Brain microvascular endothelial cell (primary cell): ENCODE measurements around the gene SPACA5.

Experiments
- DNase-seq: peaks from one replicate; pipeline ENCODE4 v3.0.0-alpha.2; 2020
- H3K27ac ChIP-seq: fragments of 250-450 bp; sonication (Bioruptor Pico); 2 replicates; pipeline ENCODE4 v1.5.1; 2020; ENCODE audit warnings: mild to moderate bottlenecking, moderate library complexity
- H3K27me3 ChIP-seq: fragments of 250-450 bp; sonication (Bioruptor Pico); replicated peaks from 2 replicates; pipeline ENCODE4 v1.5.1; 2020; ENCODE audit warnings: mild to moderate bottlenecking
- H3K36me3 ChIP-seq: fragments of 250-450 bp; sonication (Bioruptor Pico); replicated peaks from 2 replicates; pipeline ENCODE4 v1.5.1; 2020; ENCODE audit warnings: mild to moderate bottlenecking
- H3K4me3 ChIP-seq: 2 replicates; pipeline ENCODE4 v1.5.1; 2011; ENCODE audit warnings: low read depth, mild to moderate bottlenecking, control low read depth, low read length, moderate library complexity
- CTCF ChIP-seq: IDR thresholded peaks from 2 replicates; pipeline ENCODE4 v1.5.1; 2011; ENCODE audit warnings: low read depth, mild to moderate bottlenecking, moderate library complexity, low read length, control low read depth, inconsistent platforms; ENCODE audit errors: missing control alignments
- in situ Hi-C: cut with HindIII; loops from 2 replicates; pipeline ENCODE4 v1.10.0; 2017; ENCODE audit warnings: low sequenced_read_pairs, low pct_ligation_motif_present

SPACA5 gene

GRCh38 chrX:47976254-47977151 is 30.3 kb upstream of the SPACA5 start:
- in situ Hi-C loops, result no loop called here
- no peak overlapping the region for H3K27ac ChIP-seq
- H3K27me3 ChIP-seq, result no peaks in the 10 kb centered on the region
- H3K4me3 ChIP-seq, result no peak overlapping the region
- no peak for DNase-seq
- H3K36me3 ChIP-seq, result peaks cover 13% of the 10 kb centered on the region
- TF ChIP-seq CTCF, result no peak

- no peak overlapping the region for H3K4me3 ChIP-seq
- in situ Hi-C loops, result no loop called here
- TF ChIP-seq CTCF, result no peak
- DNase-seq, result peak; percentile 25
- no peak overlapping the region for H3K27ac ChIP-seq
- no peaks in the 10 kb centered on the region for H3K36me3 ChIP-seq
- H3K27me3 ChIP-seq, result no peaks in the 10 kb centered on the region
Measured at GRCh38 chrX:47991263-47992094, 15.3 kb upstream of the SPACA5 start.

GRCh38 chrX:47992095-47992380 is 14.8 kb upstream of the SPACA5 start:
- Histone ChIP-seq H3K27me3 (no peaks in the 10 kb centered on the region), H3K27ac (no peak overlapping the region), H3K36me3 (no peaks in the 10 kb centered on the region), H3K4me3 (no peak overlapping the region)
- TF ChIP-seq CTCF, result no peak
- DNase-seq, result no peak
- in situ Hi-C loops, result no loop called here

- Histone ChIP-seq H3K27me3 (no peaks in the 10 kb centered on the region), H3K4me3 (no peak overlapping the region), H3K36me3 (no peaks in the 10 kb centered on the region), H3K27ac (no peak overlapping the region)
- TF ChIP-seq CTCF, result no peak
- no peak for DNase-seq
- in situ Hi-C loops, result no loop called here
Measured at GRCh38 chrX:47992669-47993068, 14.1 kb upstream of the SPACA5 start.

- TF ChIP-seq CTCF, result no peak
- no peak overlapping the region for H3K4me3 ChIP-seq
- DNase-seq, result no peak
- no peaks in the 10 kb centered on the region for H3K27me3 ChIP-seq
- in situ Hi-C loops, result no loop called here
- no peak overlapping the region for H3K27ac ChIP-seq
- H3K36me3 ChIP-seq, result no peaks in the 10 kb centered on the region
Measured at GRCh38 chrX:48001260-48001659, 5.5 kb upstream of the SPACA5 start.
